B cell (primary cell): ENCODE data around the gene TAGLN2. TPM values are rescaled to one million over a fixed set of nuclear protein-coding genes. Genes with fewer than 3 reads are reported as not detected.

ENCODE experiments used
- ATAC-seq: fragments of 200-7000 bp; cut with Tn5 transposase; one replicate; pipeline ENCODE4 v1.10.0; 2021; ENCODE audit warnings: low read depth, mild to moderate bottlenecking, moderate number of reproducible peaks, moderate library complexity
- CTCF ChIA-PET: fragments of 350-600 bp; sonication (Branson Sonifier 250); formaldehyde crosslinking; loops from one replicate; lab custom pipeline; 2021; ENCODE audit warnings: antibody characterized with exemption, inconsistent platforms; lab: Charles Lee
- POLR2A ChIA-PET: fragments of 350-600 bp; sonication (Branson Sonifier 250); formaldehyde crosslinking; loops from one replicate; lab custom pipeline; 2021; ENCODE audit warnings: antibody characterized with exemption; lab: Charles Lee
- DNase-seq: peaks from one replicate; pipeline ENCODE4 v3.0.0; 2013
- H2AFZ ChIP-seq: 2 replicates; pipeline ENCODE4 v1.6.1; 2012; ENCODE audit warnings: mild to moderate bottlenecking, low read depth, low read length; ENCODE audit not compliant: insufficient read depth, poor library complexity, severe bottlenecking
- H3K27ac ChIP-seq, 2 donors: 1 replicate in 1 of 2; 2 replicates in 1 of 2; pipeline ENCODE4 v1.5.1; 2012 to 2013; ENCODE audit warnings: low read length in 2 of 2, mild to moderate bottlenecking in 2 of 2, moderate library complexity in 1 of 2
- H3K27me3 ChIP-seq, 4 experiments: fragments of 200-600 bp in 1 of 4; sonication (generic) in 1 of 4; replicated peaks in 1 of 4; 1 replicate in 2 of 4; 2 replicates in 2 of 4; pipeline versions ENCODE4 v1.6.1 to v1.7.0; 2013 to 2016; ENCODE audit warnings: low read length in 3 of 4, mild to moderate bottlenecking in 2 of 4, mixed read lengths in 1 of 4, moderate library complexity in 1 of 4; ENCODE audit not compliant: insufficient read depth in 4 of 4, control insufficient read depth in 3 of 4; ENCODE audit errors: control extremely low read depth in 1 of 4
- H3K36me3 ChIP-seq, 2 experiments: replicated peaks in 1 of 2; 1 replicate in 1 of 2; 2 replicates in 1 of 2; pipeline versions ENCODE4 v1.6.1 to v1.7.1; 2013; ENCODE audit warnings: low read length in 1 of 2; ENCODE audit not compliant: insufficient read depth in 2 of 2, control insufficient read depth in 1 of 2; ENCODE audit errors: control extremely low read depth in 1 of 2, extremely low read depth in 1 of 2
- H3K4me1 ChIP-seq, 2 donors: fragments of 200-600 bp in 1 of 2; sonication (generic) in 1 of 2; 1 replicate in 1 of 2; 2 replicates in 1 of 2; pipeline versions ENCODE4 v1.5.1 to v1.6.1; 2013 to 2017; ENCODE audit warnings: low read length in 2 of 2; ENCODE audit not compliant: control insufficient read depth in 2 of 2, insufficient read depth in 2 of 2
- H3K4me2 ChIP-seq: replicated peaks from 2 replicates; pipeline ENCODE3; 2012; ENCODE audit warnings: mild to moderate bottlenecking, low read depth, low read length; ENCODE audit not compliant: poor library complexity, severe bottlenecking
- H3K4me3 ChIP-seq, 5 experiments: fragments of 200-600 bp in 1 of 5; sonication (generic) in 1 of 5; 1 replicate in 3 of 5; 2 replicates in 2 of 5; pipeline versions ENCODE4 v1.5.1 to v1.7.0; 2011 to 2016; ENCODE audit warnings: low read length in 4 of 5, mild to moderate bottlenecking in 4 of 5, low read depth in 2 of 5, control low read depth in 1 of 5, moderate library complexity in 1 of 5; ENCODE audit not compliant: insufficient read depth in 1 of 5; ENCODE audit errors: control extremely low read depth in 1 of 5, extremely low read depth in 1 of 5
- H3K79me2 ChIP-seq: fragments of 200-600 bp; sonication (generic); one replicate; pipeline ENCODE4 v1.6.0; 2016; ENCODE audit warnings: low read length; ENCODE audit not compliant: control insufficient read depth, insufficient read depth
- H3K9ac ChIP-seq: fragments of 200-600 bp; sonication (generic); 2 replicates; pipeline ENCODE4 v1.6.1; 2017; ENCODE audit warnings: mild to moderate bottlenecking, low read length, moderate library complexity
- H3K9me3 ChIP-seq, 3 donors: one replicate each; pipeline versions ENCODE4 v1.6.1 to v1.7.1; 2013; ENCODE audit warnings: low read length in 2 of 3; ENCODE audit not compliant: control insufficient read depth in 2 of 3, insufficient read depth in 1 of 3; ENCODE audit errors: control extremely low read depth in 1 of 3
- H4K20me1 ChIP-seq: 2 replicates; pipeline ENCODE4 v1.6.0; 2012; ENCODE audit warnings: mild to moderate bottlenecking, low read length; ENCODE audit not compliant: insufficient read depth, control insufficient read depth, poor library complexity, severe bottlenecking
- H3K27ac Mint-ChIP-seq: one replicate; pipeline ENCODE4 v1.8.0; 2021; ENCODE audit warnings: mixed read lengths
- H3K27me3 Mint-ChIP-seq: one replicate; pipeline ENCODE4 v1.8.0; 2021; ENCODE audit warnings: mixed read lengths
- H3K4me1 Mint-ChIP-seq: one replicate; pipeline ENCODE4 v1.8.0; 2021; ENCODE audit warnings: mixed read lengths
- H3K4me3 Mint-ChIP-seq: one replicate; pipeline ENCODE4 v1.8.0; 2021; ENCODE audit warnings: mixed read lengths
- H3K9me3 Mint-ChIP-seq: one replicate; pipeline ENCODE4 v1.8.0; 2022; ENCODE audit warnings: mixed read lengths; ENCODE audit not compliant: insufficient read depth
- EZH2 ChIP-seq: IDR thresholded peaks from 2 replicates; pipeline ENCODE4 v1.6.1; 2012; ENCODE audit warnings: borderline replicate concordance, low read depth, mild to moderate bottlenecking, moderate library complexity, low read length; ENCODE audit not compliant: insufficient read depth, poor library complexity, severe bottlenecking
- WGBS: methylation state at CpG from one replicate; pipeline ENCODE4 v1.1.5; 2013; ENCODE audit warnings: missing lambda C conversion rate; ENCODE audit not compliant: insufficient coverage; 5-methylcytosine and 5-hydroxymethylcytosine counted together
- intact Hi-C: fragments of 100-400 bp; cut with micrococcal nuclease; formaldehyde crosslinking; loops from one replicate; pipeline ENCODE4 v1.10.0; 2022
- polyA plus RNA-seq: library from polyadenylated mRNA; depleted of rRNA; stranded (reverse); fragments of >200 nt; gene quantifications from 2 replicates; pipeline ENCODE4 v1.2.3, GENCODE V29; 2012
- total RNA-seq, 2 donors: library from RNA; stranded (reverse); fragments of 120-200 nt in 1 of 2; gene quantifications; 1 replicate in 1 of 2; 2 replicates in 1 of 2; pipeline versions ENCODE4 v1.2.3 to v1.2.4, GENCODE V29; 2013 to 2022
- TF ChIP-seq, protein P1 (sequence below): fragments of 200-600 bp; IDR thresholded peaks from one replicate; pipeline ENCODE4 v1.8.0; 2022; ENCODE audit warnings: antibody characterized with exemption, mild to moderate bottlenecking

The TAGLN2 gene
- total and polyA plus RNA-seq, 2 donors (not counting 1 experiment from before 2014, with no cell fraction given) = 342 to 721 TPM

DNA sequence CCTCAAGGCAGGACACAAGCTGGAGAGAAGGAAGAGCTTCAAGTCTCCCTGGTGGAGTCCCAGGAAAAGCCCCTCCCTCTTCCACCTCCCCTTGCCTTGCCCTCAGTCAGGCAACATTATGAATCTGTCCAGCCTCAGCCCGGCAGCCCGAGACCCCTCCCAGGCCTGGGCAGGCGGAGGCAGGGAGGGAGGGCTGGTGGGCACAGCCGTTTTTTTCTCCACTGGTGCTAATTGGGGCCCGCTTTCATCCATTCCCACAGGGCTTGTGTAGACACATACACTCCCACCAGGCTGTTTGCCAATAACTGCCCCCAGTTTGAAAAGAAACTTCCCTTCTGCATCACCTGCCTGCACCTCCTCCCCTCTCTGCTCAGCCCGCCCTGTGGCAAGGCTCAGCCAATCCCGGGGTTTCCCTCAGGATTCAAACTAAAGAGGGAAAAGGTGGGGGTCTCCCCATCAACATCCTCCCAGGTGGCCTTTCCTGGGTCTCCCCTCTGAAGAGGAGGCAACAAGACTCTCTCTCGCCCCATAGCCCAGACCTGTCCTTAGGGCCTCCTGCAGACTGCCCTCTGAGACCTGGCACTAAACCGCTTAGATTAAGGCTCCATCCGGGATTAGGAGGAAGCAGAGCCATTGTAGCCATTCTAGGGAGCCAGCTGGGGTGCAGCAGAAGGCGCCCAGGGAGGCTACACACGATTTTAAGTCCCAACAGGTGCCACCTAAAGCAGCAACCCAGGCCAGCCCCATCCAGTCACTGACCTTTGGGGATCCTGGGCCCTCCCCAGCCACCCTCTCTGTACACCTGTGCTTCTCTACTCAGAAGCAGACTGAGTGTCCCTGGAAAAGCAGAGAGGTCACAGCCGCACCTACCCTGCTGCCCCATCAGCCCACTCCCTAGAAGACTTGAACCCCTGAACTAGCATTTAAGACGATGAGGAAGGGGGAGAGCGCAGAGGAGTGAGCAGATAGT, 16.6 kb upstream of the TAGLN2 start:
- peaks cover 42 to 43% of the 10 kb centered on the region in 2 donors for H3K4me1 ChIP-seq
- whole genome bisulfite sequencing = 88% methylated on average over 10 of the region's 15 CpGs
- peaks cover 0 to 33% (median 18%) of the 10 kb centered on the region in 4 experiments for H3K27me3 ChIP-seq
- no peak overlapping the region for H2AFZ ChIP-seq
- DNase-seq (no peak), ATAC-seq (no peak)
- Mint-ChIP-seq H3K27me3 (peaks cover 33% of the 10 kb centered on the region), H3K4me3 (no peak overlapping the region), H3K4me1 (peaks cover 47% of the 10 kb centered on the region), H3K9me3 (no peaks in the 10 kb centered on the region), H3K27ac (no peak overlapping the region)
- H3K27ac ChIP-seq = no peak overlapping the region
- no peaks in the 10 kb centered on the region for H4K20me1 ChIP-seq
- no peak overlapping the region for H3K9ac ChIP-seq
- H3K4me3 ChIP-seq = no peak overlapping the region
- no peaks in the 10 kb centered on the region for H3K36me3 ChIP-seq
- TF ChIP-seq EZH2 = no peak
- TF ChIP-seq, protein P1, sequence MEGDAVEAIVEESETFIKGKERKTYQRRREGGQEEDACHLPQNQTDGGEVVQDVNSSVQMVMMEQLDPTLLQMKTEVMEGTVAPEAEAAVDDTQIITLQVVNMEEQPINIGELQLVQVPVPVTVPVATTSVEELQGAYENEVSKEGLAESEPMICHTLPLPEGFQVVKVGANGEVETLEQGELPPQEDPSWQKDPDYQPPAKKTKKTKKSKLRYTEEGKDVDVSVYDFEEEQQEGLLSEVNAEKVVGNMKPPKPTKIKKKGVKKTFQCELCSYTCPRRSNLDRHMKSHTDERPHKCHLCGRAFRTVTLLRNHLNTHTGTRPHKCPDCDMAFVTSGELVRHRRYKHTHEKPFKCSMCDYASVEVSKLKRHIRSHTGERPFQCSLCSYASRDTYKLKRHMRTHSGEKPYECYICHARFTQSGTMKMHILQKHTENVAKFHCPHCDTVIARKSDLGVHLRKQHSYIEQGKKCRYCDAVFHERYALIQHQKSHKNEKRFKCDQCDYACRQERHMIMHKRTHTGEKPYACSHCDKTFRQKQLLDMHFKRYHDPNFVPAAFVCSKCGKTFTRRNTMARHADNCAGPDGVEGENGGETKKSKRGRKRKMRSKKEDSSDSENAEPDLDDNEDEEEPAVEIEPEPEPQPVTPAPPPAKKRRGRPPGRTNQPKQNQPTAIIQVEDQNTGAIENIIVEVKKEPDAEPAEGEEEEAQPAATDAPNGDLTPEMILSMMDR = no peak
- POLR2A ChIA-PET = no interaction called here
- H3K79me2 ChIP-seq = no peaks in the 10 kb centered on the region
- H3K9me3 ChIP-seq = peaks cover 0 to 2% (median 0%) of the 10 kb centered on the region in 3 donors
- no peak overlapping the region for H3K4me2 ChIP-seq
- intact Hi-C loops = no loop called here
- CTCF ChIA-PET = interaction anchor here (1.1 to 10.7 kb wide), 3 partner anchors 11 to 143 kb away, joined by 3 to 177 read pairs (median 6); no protein-coding TSS in a partner anchor

DNA sequence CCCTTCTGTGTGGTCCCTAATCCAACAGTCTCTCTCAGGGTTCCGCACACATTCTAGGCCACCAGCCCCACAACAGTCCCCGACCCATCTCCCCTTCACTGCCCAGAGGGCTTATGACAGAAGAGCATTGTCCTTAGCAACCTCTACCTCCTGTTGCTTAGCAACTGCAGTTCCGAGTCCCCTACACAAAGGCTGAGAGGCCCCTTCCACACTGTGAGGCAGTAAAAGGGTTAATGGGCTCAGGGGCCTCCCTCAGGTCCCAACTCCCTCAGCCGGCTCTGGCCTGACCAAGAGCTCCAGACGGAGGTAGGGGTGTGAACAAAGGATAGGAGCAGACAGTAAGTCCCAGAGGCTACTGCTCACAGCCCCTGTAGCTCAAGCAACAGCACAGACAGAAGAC, 15.8 kb upstream of the TAGLN2 start:
- POLR2A ChIA-PET = no interaction called here
- TF ChIP-seq, protein P1 = no peak

More for the DNA sequence above, 15.8 kb upstream of the TAGLN2 start:
- WGBS = 100% methylated on average over 2 of the region's 5 CpGs
- intact Hi-C loops = no loop called here
- Histone ChIP-seq H3K4me3 (no peak overlapping the region), H2AFZ (no peak overlapping the region), H3K4me1 (peaks cover 48 to 50% of the 10 kb centered on the region in 2 donors), H4K20me1 (no peaks in the 10 kb centered on the region), H3K36me3 (no peaks in the 10 kb centered on the region), H3K4me2 (no peak overlapping the region), H3K27ac (no peak overlapping the region), H3K79me2 (no peaks in the 10 kb centered on the region), H3K27me3 (peaks cover 0 to 25% (median 16%) of the 10 kb centered on the region in 4 experiments), H3K9ac (no peak overlapping the region), H3K9me3 (peaks cover 0 to 4% (median 0%) of the 10 kb centered on the region in 3 donors)
- CTCF ChIA-PET = interaction anchor here (1.1 to 10.7 kb wide), 4 partner anchors 10 to 144 kb away, joined by 3 to 177 read pairs (median 8); no protein-coding TSS in a partner anchor
- H3K4me1 Mint-ChIP-seq = peaks cover 52% of the 10 kb centered on the region
- H3K4me3 Mint-ChIP-seq = no peak overlapping the region
- DNase-seq (no peak), ATAC-seq (no peak)
- no peaks in the 10 kb centered on the region for H3K9me3 Mint-ChIP-seq
- H3K27me3 Mint-ChIP-seq = peaks cover 28% of the 10 kb centered on the region
- H3K27ac Mint-ChIP-seq = no peak overlapping the region
